ENCODE results near the gene SPATA22. TPM values are rescaled to one million over a fixed set of nuclear protein-coding genes. Genes with fewer than 3 reads are reported as not detected.
"Not testable (repeated sequence)": the region's sequence is repeated elsewhere in the genome, so short reads cannot be mapped to it uniquely, and the experiment has no call there.

SPATA22 gene
- total RNA-seq, 2 donors from 2014 or later = not detected

DNA sequence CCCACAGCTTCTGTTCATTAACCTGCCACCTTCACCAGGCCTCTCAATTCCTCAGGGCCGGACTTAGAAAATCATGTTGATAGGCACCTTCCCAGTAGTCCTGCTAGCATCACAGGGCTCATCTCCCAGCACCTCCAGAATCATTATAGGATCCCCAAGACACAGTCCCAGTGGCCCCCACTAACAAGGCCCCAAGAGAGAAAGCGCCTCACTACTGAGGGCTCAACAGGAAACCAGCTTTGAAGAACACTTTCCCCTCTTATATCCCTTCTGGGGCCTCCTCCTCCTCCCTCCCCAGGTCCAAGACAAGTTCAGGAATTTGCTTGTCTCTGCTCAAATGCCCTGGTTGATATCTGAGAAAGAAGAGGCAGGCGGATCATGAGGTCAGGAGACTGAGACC, 60.5 kb downstream of the SPATA22 start, which contains the start of gene OR3A3:
TSS of gene OR3A3 (plus strand) at position 301 of the 400 bp plus-strand sequence.
- Histone ChIP-seq H3K9me3 (ENCODE audit: control insufficient read depth, low read length) (peaks cover 25% of the 10 kb centered on the region), H3K4me1 (ENCODE audit: control insufficient read depth, insufficient read depth, low read length) (no peaks in the 10 kb centered on the region), H3K9ac (ENCODE audit: extremely low read depth, low read length, poor library complexity, severe bottlenecking) (no peak within 1 kb of the TSS), H3K36me3 (ENCODE audit: control insufficient read depth, insufficient read depth, low read length) (no peaks in the 10 kb centered on the region), H3K4me3 (ENCODE audit: low read length) (no peak within 1 kb of the TSS), H3K27ac (ENCODE audit: low read depth, low read length) (no peak within 1 kb of the TSS), H3K27me3 (ENCODE audit: control insufficient read depth, insufficient read depth, low read length, poor library complexity, severe bottlenecking) (no peaks in the 10 kb centered on the region)
- 80 to 84% methylated on average over 2 to 3 of the region's 3 CpGs for WGBS, 2 experiments (ENCODE audit: insufficient coverage in 1 of 2, insufficient read length in 1 of 2)
- Mint-ChIP-seq H3K36me3 (ENCODE audit: low read depth) (no peaks in the 10 kb centered on the region), H3K27me3 (ENCODE audit: insufficient read depth) (no peaks in the 10 kb centered on the region), H3K27ac (no peak within 1 kb of the TSS), H3K4me1 (no peaks in the 10 kb centered on the region), H3K4me3 (no peak within 1 kb of the TSS), H3K9me3 (peaks cover 70% of the 10 kb centered on the region)
- TF ChIP-seq, protein P1, sequence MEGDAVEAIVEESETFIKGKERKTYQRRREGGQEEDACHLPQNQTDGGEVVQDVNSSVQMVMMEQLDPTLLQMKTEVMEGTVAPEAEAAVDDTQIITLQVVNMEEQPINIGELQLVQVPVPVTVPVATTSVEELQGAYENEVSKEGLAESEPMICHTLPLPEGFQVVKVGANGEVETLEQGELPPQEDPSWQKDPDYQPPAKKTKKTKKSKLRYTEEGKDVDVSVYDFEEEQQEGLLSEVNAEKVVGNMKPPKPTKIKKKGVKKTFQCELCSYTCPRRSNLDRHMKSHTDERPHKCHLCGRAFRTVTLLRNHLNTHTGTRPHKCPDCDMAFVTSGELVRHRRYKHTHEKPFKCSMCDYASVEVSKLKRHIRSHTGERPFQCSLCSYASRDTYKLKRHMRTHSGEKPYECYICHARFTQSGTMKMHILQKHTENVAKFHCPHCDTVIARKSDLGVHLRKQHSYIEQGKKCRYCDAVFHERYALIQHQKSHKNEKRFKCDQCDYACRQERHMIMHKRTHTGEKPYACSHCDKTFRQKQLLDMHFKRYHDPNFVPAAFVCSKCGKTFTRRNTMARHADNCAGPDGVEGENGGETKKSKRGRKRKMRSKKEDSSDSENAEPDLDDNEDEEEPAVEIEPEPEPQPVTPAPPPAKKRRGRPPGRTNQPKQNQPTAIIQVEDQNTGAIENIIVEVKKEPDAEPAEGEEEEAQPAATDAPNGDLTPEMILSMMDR (conservative IDR thresholded peaks at IDR 0.05) = no peak
- no peak for DNase-seq

DNA sequence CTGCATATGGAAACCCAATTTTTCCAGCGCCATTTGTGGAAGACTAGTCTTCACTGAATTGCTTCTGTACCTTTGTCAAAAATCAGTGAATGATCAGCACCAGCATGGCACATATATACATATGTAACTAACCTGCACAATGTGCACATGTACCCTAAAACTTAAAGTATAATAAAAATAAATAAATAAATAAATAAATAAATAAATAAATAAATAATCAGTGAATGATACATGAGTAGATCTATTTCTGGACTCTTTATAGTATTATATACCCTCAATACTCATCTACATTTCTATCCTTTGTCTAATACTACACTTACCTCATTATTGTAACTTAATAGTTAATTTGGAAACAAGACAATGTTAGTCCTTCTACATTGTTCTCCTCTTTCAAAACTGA, 67.8 kb downstream of the SPATA22 start:
- H3K4me3 Mint-ChIP-seq; H3K27me3 Mint-ChIP-seq (ENCODE audit: insufficient read depth); H3K27ac Mint-ChIP-seq; H3K4me3 ChIP-seq (ENCODE audit: low read length); H3K4me1 Mint-ChIP-seq; H3K27ac ChIP-seq (ENCODE audit: low read depth, low read length); DNase-seq; H3K4me1 ChIP-seq (ENCODE audit: control insufficient read depth, insufficient read depth, low read length); H3K27me3 ChIP-seq (ENCODE audit: control insufficient read depth, insufficient read depth, low read length, poor library complexity, severe bottlenecking); H3K36me3 Mint-ChIP-seq (ENCODE audit: low read depth); H3K9ac ChIP-seq (ENCODE audit: extremely low read depth, low read length, poor library complexity, severe bottlenecking); H3K36me3 ChIP-seq (ENCODE audit: control insufficient read depth, insufficient read depth, low read length): not testable (repeated sequence)
- WGBS, 2 experiments (ENCODE audit: insufficient coverage in 1 of 2, insufficient read length in 1 of 2) = 40 to 100% methylated on average over 1 of the region's 1 CpG
- H3K9me3 ChIP-seq (ENCODE audit: control insufficient read depth, low read length) = peaks cover 27% of the 10 kb centered on the region
- H3K9me3 Mint-ChIP-seq = peaks cover 83% of the 10 kb centered on the region

DNA sequence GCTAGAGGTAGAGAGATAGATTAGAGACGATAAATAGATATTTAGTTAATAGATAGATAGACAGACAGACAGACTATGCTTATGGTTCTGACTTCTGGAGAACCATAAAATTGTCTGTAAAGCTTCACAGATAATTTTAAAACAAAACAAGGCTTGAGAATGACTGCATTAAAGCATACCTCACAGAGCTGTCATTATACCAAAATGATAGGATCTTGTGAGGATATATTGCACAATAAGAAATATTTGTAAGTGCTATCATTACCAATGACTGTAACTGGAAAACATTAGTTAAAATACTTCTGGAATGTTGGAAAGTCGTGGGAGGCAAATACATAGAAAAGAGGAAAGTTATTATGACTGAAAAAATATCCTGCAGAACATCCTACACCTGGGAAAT, 69.8 kb downstream of the SPATA22 start:
- H3K4me1 Mint-ChIP-seq = no peaks in the 10 kb centered on the region
- DNase-seq = no peak
- H3K27ac Mint-ChIP-seq = no peak overlapping the region
- WGBS, 2 experiments (ENCODE audit: insufficient coverage in 1 of 2, insufficient read length in 1 of 2) = 63 to 65% methylated on average over 2 of the region's 2 CpGs
- no peaks in the 10 kb centered on the region for H3K36me3 ChIP-seq (ENCODE audit: control insufficient read depth, insufficient read depth, low read length)
- no peak overlapping the region for H3K4me3 Mint-ChIP-seq
- TF ChIP-seq, protein P1 (conservative IDR thresholded peaks at IDR 0.05) = no peak
- H3K9me3 Mint-ChIP-seq = peaks cover 72% of the 10 kb centered on the region
- H3K36me3 Mint-ChIP-seq (ENCODE audit: low read depth) = no peaks in the 10 kb centered on the region
- H3K27me3 Mint-ChIP-seq (ENCODE audit: insufficient read depth) = no peaks in the 10 kb centered on the region
- H3K27ac ChIP-seq (ENCODE audit: low read depth, low read length) = no peak overlapping the region
- H3K4me1 ChIP-seq (ENCODE audit: control insufficient read depth, insufficient read depth, low read length) = no peaks in the 10 kb centered on the region
- H3K4me3 ChIP-seq (ENCODE audit: low read length) = no peak overlapping the region
- no peaks in the 10 kb centered on the region for H3K27me3 ChIP-seq (ENCODE audit: control insufficient read depth, insufficient read depth, low read length, poor library complexity, severe bottlenecking)
- H3K9ac ChIP-seq (ENCODE audit: extremely low read depth, low read length, poor library complexity, severe bottlenecking) = no peak overlapping the region
- H3K9me3 ChIP-seq (ENCODE audit: control insufficient read depth, low read length) = peaks cover 16% of the 10 kb centered on the region

DNA sequence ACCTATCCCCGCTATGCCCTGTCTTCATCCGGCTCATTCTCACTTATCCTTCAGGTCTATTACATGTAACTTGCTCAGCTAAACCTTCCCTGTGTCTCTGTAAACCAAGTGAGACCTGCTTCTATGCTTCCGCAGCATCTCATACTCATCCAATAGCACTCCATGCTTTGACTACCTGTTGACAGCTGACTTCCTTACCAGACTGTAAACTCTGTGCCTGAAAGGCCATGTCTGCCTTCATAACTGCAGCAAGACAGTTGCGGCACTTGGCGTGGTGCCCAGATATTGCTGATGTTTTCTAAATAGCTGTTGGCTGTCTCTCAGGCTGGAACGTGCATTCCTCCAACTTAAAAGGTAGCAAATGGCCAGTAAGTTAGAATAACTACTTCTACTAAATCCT, 71.6 kb downstream of the SPATA22 start:
- Histone ChIP-seq H3K27me3 (ENCODE audit: control insufficient read depth, insufficient read depth, low read length, poor library complexity, severe bottlenecking) (no peaks in the 10 kb centered on the region), H3K36me3 (ENCODE audit: control insufficient read depth, insufficient read depth, low read length) (no peaks in the 10 kb centered on the region), H3K4me1 (ENCODE audit: control insufficient read depth, insufficient read depth, low read length) (no peaks in the 10 kb centered on the region), H3K27ac (ENCODE audit: low read depth, low read length) (no peak overlapping the region), H3K4me3 (ENCODE audit: low read length) (no peak overlapping the region), H3K9me3 (ENCODE audit: control insufficient read depth, low read length) (peaks cover 9% of the 10 kb centered on the region), H3K9ac (ENCODE audit: extremely low read depth, low read length, poor library complexity, severe bottlenecking) (no peak overlapping the region)
- peaks cover 67% of the 10 kb centered on the region for H3K9me3 Mint-ChIP-seq
- no peaks in the 10 kb centered on the region for H3K36me3 Mint-ChIP-seq (ENCODE audit: low read depth)
- no peaks in the 10 kb centered on the region for H3K4me1 Mint-ChIP-seq
- 71 to 77% methylated on average over 6 of the region's 6 CpGs for WGBS, 2 experiments (ENCODE audit: insufficient coverage in 1 of 2, insufficient read length in 1 of 2)
- H3K27me3 Mint-ChIP-seq (ENCODE audit: insufficient read depth) = no peaks in the 10 kb centered on the region
- no peak overlapping the region for H3K4me3 Mint-ChIP-seq
- no peak for DNase-seq
- no peak overlapping the region for H3K27ac Mint-ChIP-seq
- TF ChIP-seq, protein P1 (conservative IDR thresholded peaks at IDR 0.05) = no peak

Data from endodermal cell (in vitro differentiated cells).